ENCODE measurements around the gene GCK. TPM values are rescaled to one million over a fixed set of nuclear protein-coding genes. Genes with fewer than 3 reads are reported as not detected.

Gene GCK
- total RNA-seq, 1 donor from 2014 or later, result 43.9 TPM

DNA sequence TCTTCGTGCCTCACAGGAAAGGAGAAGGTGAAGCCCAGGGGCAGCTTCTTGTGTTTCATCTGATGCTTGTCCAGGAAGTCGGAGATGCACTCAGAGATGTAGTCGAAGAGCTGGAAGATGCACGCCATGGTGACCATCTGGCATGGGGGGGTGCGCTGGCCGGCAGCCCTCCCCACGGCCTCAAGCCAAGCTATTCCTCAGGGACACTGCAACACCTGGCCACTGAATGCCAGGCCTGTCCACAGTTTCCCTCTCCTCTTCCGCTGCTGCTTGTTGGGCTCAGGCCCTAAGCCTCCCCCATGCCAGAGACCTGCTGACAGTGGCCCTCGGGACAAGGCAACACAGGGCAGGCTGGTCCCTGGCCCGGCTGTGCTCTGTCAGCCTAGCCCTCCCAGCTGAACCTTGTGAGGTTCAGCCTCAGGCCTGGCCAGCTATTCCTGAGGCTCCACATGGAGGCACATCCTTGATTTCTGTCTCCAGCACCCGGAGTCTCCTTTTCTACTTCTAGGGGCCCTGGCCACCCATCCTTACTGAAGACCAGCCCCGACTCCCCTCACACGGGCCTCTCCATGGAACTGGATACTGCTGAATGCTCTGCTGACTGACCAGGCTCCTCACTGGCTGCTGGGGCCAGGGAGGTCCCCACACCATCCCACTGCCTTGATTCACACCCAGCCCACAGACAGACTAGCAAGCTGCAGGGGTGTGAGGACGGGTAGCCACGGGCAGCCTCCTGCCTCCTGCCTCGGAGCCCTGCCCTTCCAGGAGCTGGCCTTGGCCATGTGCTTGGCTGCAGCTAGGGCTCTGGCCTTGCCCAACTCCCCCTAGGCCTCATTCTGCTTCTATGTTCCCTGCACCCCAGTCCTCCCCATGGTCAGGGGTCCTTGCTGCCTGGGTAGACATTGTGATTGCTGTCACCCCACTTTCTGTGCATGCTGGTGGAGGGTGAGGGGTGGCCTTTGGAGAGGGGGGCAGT, 38.0 kb downstream of the GCK start:
- Mint-ChIP-seq H3K4me3 (ENCODE audit: unreplicated experiment) (peak overlapping the region; percentile 52), H3K27me3 (ENCODE audit: unreplicated experiment) (peaks cover 9% of the 10 kb centered on the region), H3K4me1 (ENCODE audit: low read depth, unreplicated experiment) (peaks cover 50% of the 10 kb centered on the region), H3K9me3 (ENCODE audit: unreplicated experiment) (peaks cover 18% of the 10 kb centered on the region), H3K36me3 (ENCODE audit: unreplicated experiment) (no peaks in the 10 kb centered on the region), H3K27ac (ENCODE audit: unreplicated experiment) (peak overlapping the region; percentile 82)
- TF ChIP-seq CTCF (IDR thresholded peaks at IDR 0.05; ENCODE audit: partially characterized antibody, unreplicated experiment), result no peak
- no peak for DNase-seq

- Mint-ChIP-seq H3K27ac (ENCODE audit: unreplicated experiment) (peak overlapping the region; percentile 82), H3K27me3 (ENCODE audit: unreplicated experiment) (peaks cover 9% of the 10 kb centered on the region), H3K4me3 (ENCODE audit: unreplicated experiment) (peak overlapping the region; percentile 52), H3K36me3 (ENCODE audit: unreplicated experiment) (no peaks in the 10 kb centered on the region), H3K4me1 (ENCODE audit: low read depth, unreplicated experiment) (peaks cover 46% of the 10 kb centered on the region), H3K9me3 (ENCODE audit: unreplicated experiment) (peaks cover 16% of the 10 kb centered on the region)
- no peak for TF ChIP-seq CTCF (IDR thresholded peaks at IDR 0.05; ENCODE audit: partially characterized antibody, unreplicated experiment)
- DNase-seq, result no peak
Observed at GRCh38 chr7:44150466-44150832, 38.8 kb downstream of the GCK start.

DNA sequence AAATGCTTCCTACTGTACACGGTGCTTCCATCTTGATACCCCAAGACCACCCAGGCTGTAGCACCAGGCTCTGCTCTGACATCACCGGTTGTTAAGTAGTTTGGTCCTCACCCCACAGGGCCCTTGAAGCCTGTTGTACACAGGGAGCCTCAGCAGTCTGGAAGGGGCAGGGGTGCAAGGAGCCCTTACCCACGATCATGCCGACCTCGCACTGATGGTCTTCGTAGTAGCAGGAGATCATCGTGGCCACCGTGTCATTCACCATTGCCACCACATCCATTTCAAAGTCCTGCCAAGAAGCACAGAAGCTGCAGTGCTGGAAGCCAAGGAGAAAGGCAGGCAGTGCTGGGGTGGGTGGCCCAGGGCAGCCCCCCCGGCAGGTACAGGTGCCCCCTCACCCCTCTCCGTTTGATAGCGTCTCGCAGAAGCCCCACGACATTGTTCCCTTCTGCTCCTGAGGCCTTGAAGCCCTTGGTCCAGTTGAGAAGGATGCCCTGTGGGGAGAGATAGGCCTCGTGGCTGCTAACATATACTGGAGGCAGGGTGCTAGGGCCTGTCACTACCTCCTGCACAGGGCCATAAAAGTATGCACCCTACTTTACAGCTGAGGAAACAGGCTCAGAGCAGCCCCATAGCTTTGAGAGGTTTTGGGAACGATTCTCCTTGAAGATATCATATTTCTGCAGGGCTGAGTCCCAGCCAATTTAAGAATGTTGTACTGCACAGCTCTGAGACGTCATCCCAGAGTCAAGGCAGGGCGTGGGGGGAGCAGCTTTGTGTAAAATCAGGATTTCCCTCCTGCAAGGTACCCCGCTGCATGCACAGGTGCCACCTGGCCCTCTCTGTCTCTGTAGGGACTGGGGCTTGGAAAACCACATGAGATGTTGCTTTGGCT, 39.4 kb downstream of the GCK start:
- Mint-ChIP-seq H3K9me3 (ENCODE audit: unreplicated experiment) (peaks cover 18% of the 10 kb centered on the region), H3K36me3 (ENCODE audit: unreplicated experiment) (no peaks in the 10 kb centered on the region), H3K27me3 (ENCODE audit: unreplicated experiment) (peaks cover 9% of the 10 kb centered on the region), H3K27ac (ENCODE audit: unreplicated experiment) (peak overlapping the region; percentile 82), H3K4me1 (ENCODE audit: low read depth, unreplicated experiment) (peaks cover 49% of the 10 kb centered on the region), H3K4me3 (ENCODE audit: unreplicated experiment) (peak overlapping the region; percentile 34)
- TF ChIP-seq CTCF (IDR thresholded peaks at IDR 0.05; ENCODE audit: partially characterized antibody, unreplicated experiment), result no peak
- no peak for DNase-seq

- no peak for TF ChIP-seq CTCF (IDR thresholded peaks at IDR 0.05; ENCODE audit: partially characterized antibody, unreplicated experiment)
- Mint-ChIP-seq H3K27me3 (ENCODE audit: unreplicated experiment) (peaks cover 9% of the 10 kb centered on the region), H3K36me3 (ENCODE audit: unreplicated experiment) (no peaks in the 10 kb centered on the region), H3K4me3 (ENCODE audit: unreplicated experiment) (peak overlapping the region; percentile 34), H3K27ac (ENCODE audit: unreplicated experiment) (peak overlapping the region; percentile 94), H3K9me3 (ENCODE audit: unreplicated experiment) (peaks cover 16% of the 10 kb centered on the region), H3K4me1 (ENCODE audit: low read depth, unreplicated experiment) (peaks cover 50% of the 10 kb centered on the region)
- no peak for DNase-seq
Observed at GRCh38 chr7:44148961-44149536, 40.2 kb downstream of the GCK start.

Data from glutamatergic neuron (in vitro differentiated cells).